Keratinocyte (primary cell): ENCODE results near the gene MOB3B. TPM values are rescaled to one million over a fixed set of nuclear protein-coding genes. Genes with fewer than 3 reads are reported as not detected.

Experiments
- DNase-seq: peaks from one replicate; pipeline ENCODE4 v3.0.0-alpha.2; 2011; ENCODE audit warnings: low read depth, missing footprints, low spot score
- FAIRE-seq: peaks from 2 replicates; lab custom pipeline; 2011; peaks lifted over from hg19 to GRCh38; lab: Jason Lieb, UNC
- H2AFZ ChIP-seq: 2 replicates; pipeline ENCODE4 v1.6.0; 2012; ENCODE audit warnings: low read length, control low read depth, inconsistent platforms; ENCODE audit not compliant: control insufficient read depth
- H3K27ac ChIP-seq: 2 replicates; pipeline ENCODE4 v1.5.1; 2011; ENCODE audit warnings: low read length; ENCODE audit not compliant: control insufficient read depth, insufficient read depth
- H3K27me3 ChIP-seq: 3 replicates; pipeline ENCODE4 v1.6.0; 2011; ENCODE audit warnings: low read length; ENCODE audit not compliant: control insufficient read depth, insufficient read depth; ENCODE audit errors: extremely low read depth
- H3K36me3 ChIP-seq, 2 experiments: 2 replicates in 1 of 2; 3 replicates in 1 of 2; pipeline ENCODE4 v1.5.1; 2011; ENCODE audit warnings: low read length in 2 of 2, mild to moderate bottlenecking in 1 of 2; ENCODE audit not compliant: control insufficient read depth in 2 of 2, insufficient read depth in 2 of 2; ENCODE audit errors: extremely low read depth in 1 of 2
- H3K4me1 ChIP-seq: 3 replicates; pipeline ENCODE4 v1.5.1; 2011; ENCODE audit warnings: low read length; ENCODE audit not compliant: control insufficient read depth, insufficient read depth; ENCODE audit errors: extremely low read depth
- H3K4me2 ChIP-seq: 3 replicates; pipeline ENCODE4 v1.6.0; 2011; ENCODE audit warnings: low read depth, low read length; ENCODE audit not compliant: control insufficient read depth, insufficient read depth; ENCODE audit errors: extremely low read depth
- H3K4me3 ChIP-seq, 3 experiments: fragments of 200-600 bp in 1 of 3; sonication (generic) in 1 of 3; 2 replicates in 2 of 3; 3 replicates in 1 of 3; pipeline ENCODE4 v1.5.1; 2011 to 2016; ENCODE audit warnings: low read length in 3 of 3, mild to moderate bottlenecking in 3 of 3, control low read depth in 2 of 3, inconsistent platforms in 1 of 3, low read depth in 1 of 3, mixed read lengths in 1 of 3, mixed run types in 1 of 3, moderate library complexity in 1 of 3; ENCODE audit not compliant: control insufficient read depth in 2 of 3, insufficient read depth in 2 of 3; ENCODE audit errors: extremely low read depth in 1 of 3
- H3K79me2 ChIP-seq: 2 replicates; pipeline ENCODE4 v1.6.0; 2012; ENCODE audit warnings: low read length; ENCODE audit not compliant: control insufficient read depth, insufficient read depth
- H3K9ac ChIP-seq: 3 replicates; pipeline ENCODE4 v1.6.0; 2011; ENCODE audit warnings: low read length; ENCODE audit not compliant: control insufficient read depth, insufficient read depth; ENCODE audit errors: extremely low read depth
- H3K9me1 ChIP-seq: 3 replicates; pipeline ENCODE4 v1.6.0; 2011; ENCODE audit warnings: low read length; ENCODE audit not compliant: control insufficient read depth, insufficient read depth; ENCODE audit errors: extremely low read depth
- H3K9me3 ChIP-seq: 2 replicates; pipeline ENCODE4 v1.5.1; 2012; ENCODE audit warnings: low read depth, low read length; ENCODE audit not compliant: control insufficient read depth
- H4K20me1 ChIP-seq: 3 replicates; pipeline ENCODE4 v1.6.0; 2011; ENCODE audit warnings: low read length; ENCODE audit not compliant: control insufficient read depth, insufficient read depth; ENCODE audit errors: extremely low read depth
- CTCF ChIP-seq, 3 experiments: IDR thresholded peaks in 1 of 3; conservative IDR thresholded peaks in 1 of 3; optimal IDR thresholded peaks in 1 of 3; 2 replicates in 2 of 3; 3 replicates in 1 of 3; pipeline versions ENCODE3 to v1.5.1; 2011; ENCODE audit warnings: low read length in 3 of 3, mild to moderate bottlenecking in 3 of 3, moderate library complexity in 2 of 3, control low read depth in 1 of 3, inconsistent platforms in 1 of 3; ENCODE audit not compliant: insufficient read depth in 2 of 3; ENCODE audit errors: extremely low read depth in 1 of 3
- EZH2 ChIP-seq: IDR thresholded peaks from one replicate; pipeline ENCODE4 v1.6.1; 2012; ENCODE audit warnings: inconsistent platforms, mild to moderate bottlenecking, low read length, moderate library complexity
- dilution Hi-C: fragments of 300-500 bp; cut with MboI; formaldehyde crosslinking; loops from one replicate; pipeline ENCODE4 v1.7.0; 2020; ENCODE audit warnings: low sequenced_read_pairs; ENCODE audit not compliant: extremely low pct_ligation_motif_present
- polyA plus RNA-seq, 5 experiments: library from polyadenylated mRNA; depleted of rRNA in 3 of 5; stranded (reverse) in 3 of 5; stranded (forward) in 1 of 5; unstranded in 1 of 5; fragments of >200 nt; gene quantifications; 1 replicate in 1 of 5; 2 replicates in 3 of 5; 3 replicates in 1 of 5; pipeline versions ENCODE4 v1.2.1 to v1.2.3, GENCODE V29; 2011 to 2012; ENCODE audit warnings: missing spikeins in 2 of 5, low read depth in 1 of 5, low replicate concordance in 1 of 5

MOB3B gene
- polyA plus RNA-seq, 1 donor (not counting 4 experiments of a cell fraction or from before 2014, with no cell fraction given): 35.3 TPM

- H3K9ac ChIP-seq: peak overlapping the region; percentile 40
- no peak overlapping the region for H2AFZ ChIP-seq
- peak; percentile 98 for FAIRE-seq
- no peaks in the 10 kb centered on the region for H3K27me3 ChIP-seq
- dilution Hi-C loops: no loop called here
- no peaks in the 10 kb centered on the region for H3K9me1 ChIP-seq
- peaks cover 13% of the 10 kb centered on the region for H3K79me2 ChIP-seq
- no peaks in the 10 kb centered on the region for H3K9me3 ChIP-seq
- peak; percentile 38 for DNase-seq
- peak overlapping the region; percentile 66 for H3K4me2 ChIP-seq
- TF ChIP-seq EZH2 (no peak), CTCF (optimal IDR thresholded peaks at IDR 0.05 in 1 of 3, IDR thresholded peaks at IDR 0.05 in 1 of 3, conservative IDR thresholded peaks at IDR 0.05 in 1 of 3; ENCODE audit: extremely low read depth in 1 of 3, insufficient read depth in 2 of 3, low read length in 3 of 3) (no peak)
- peak overlapping the region; percentile 75 for H3K27ac ChIP-seq
- H3K4me3 ChIP-seq: peak overlapping the region in 2 of 3 experiments; percentile 1 to 28
- peaks cover 40% of the 10 kb centered on the region for H3K4me1 ChIP-seq
- H3K36me3 ChIP-seq: no peaks in the 10 kb centered on the region
- no peaks in the 10 kb centered on the region for H4K20me1 ChIP-seq
Observed at GRCh38 chr9:27460226-27461023, 69.2 kb downstream of the MOB3B start.

GRCh38 chr9:27457445-27457844 lies 72.2 kb downstream of the MOB3B start:
- Histone ChIP-seq H3K9me3 (no peaks in the 10 kb centered on the region), H3K4me2 (peak overlapping the region; percentile 17), H2AFZ (no peak overlapping the region), H3K79me2 (peaks cover 17% of the 10 kb centered on the region), H3K4me1 (peaks cover 60% of the 10 kb centered on the region), H4K20me1 (no peaks in the 10 kb centered on the region), H3K4me3 (no peak overlapping the region), H3K9me1 (no peaks in the 10 kb centered on the region), H3K27ac (no peak overlapping the region), H3K36me3 (no peaks in the 10 kb centered on the region), H3K27me3 (no peaks in the 10 kb centered on the region), H3K9ac (no peak overlapping the region)
- dilution Hi-C loops: no loop called here
- no peak for DNase-seq
- FAIRE-seq: no peak
- no peak for TF ChIP-seq CTCF (optimal IDR thresholded peaks at IDR 0.05 in 1 of 3, IDR thresholded peaks at IDR 0.05 in 1 of 3, conservative IDR thresholded peaks at IDR 0.05 in 1 of 3; ENCODE audit: extremely low read depth in 1 of 3, insufficient read depth in 2 of 3, low read length in 3 of 3)
- TF ChIP-seq EZH2: no peak
